H9 (cell line): ENCODE measurements around the gene TCF4. TPM values are rescaled to one million over a fixed set of nuclear protein-coding genes. Genes with fewer than 3 reads are reported as not detected.

Source experiments
- DNase-seq: peaks from one replicate; pipeline ENCODE4 v3.0.0-alpha.2; 2017
- H2AFZ ChIP-seq: one replicate; pipeline ENCODE4 v1.6.1; 2013; ENCODE audit warnings: mild to moderate bottlenecking, low read length, control low read depth, moderate library complexity
- H2AK5ac ChIP-seq: 2 replicates; pipeline ENCODE4 v1.6.1; 2013; ENCODE audit warnings: low read length, control low read depth, mixed read lengths; ENCODE audit not compliant: insufficient read length
- H2BK120ac ChIP-seq: one replicate; pipeline ENCODE4 v1.6.1; 2013; ENCODE audit warnings: low read depth, mild to moderate bottlenecking, low read length, control low read depth, inconsistent platforms; ENCODE audit not compliant: poor library complexity, severe bottlenecking
- H2BK12ac ChIP-seq: 2 replicates; pipeline ENCODE4 v1.6.1; 2013; ENCODE audit warnings: low read length, control low read depth, mixed read lengths, low read depth; ENCODE audit not compliant: insufficient read length
- H2BK15ac ChIP-seq: 2 replicates; pipeline ENCODE4 v1.6.1; 2013; ENCODE audit warnings: low read depth, low read length, control low read depth
- H2BK20ac ChIP-seq: one replicate; pipeline ENCODE4 v1.6.1; 2013; ENCODE audit warnings: low read depth, mild to moderate bottlenecking, low read length, control low read depth, inconsistent platforms; ENCODE audit not compliant: poor library complexity, severe bottlenecking
- H2BK5ac ChIP-seq: 2 replicates; pipeline ENCODE4 v1.6.1; 2013; ENCODE audit warnings: low read length, control low read depth, mixed read lengths; ENCODE audit not compliant: insufficient read length
- H3K14ac ChIP-seq: 2 replicates; pipeline ENCODE4 v1.6.1; 2013; ENCODE audit warnings: low read length, control low read depth; ENCODE audit not compliant: insufficient read depth
- H3K18ac ChIP-seq: 2 replicates; pipeline ENCODE4 v1.6.1; 2013; ENCODE audit warnings: low read depth, mild to moderate bottlenecking, mixed read lengths, low read length, control low read depth; ENCODE audit not compliant: insufficient read length
- H3K23ac ChIP-seq: 2 replicates; pipeline ENCODE4 v1.6.1; 2013; ENCODE audit warnings: low read length, control low read depth, mixed read lengths, low read depth; ENCODE audit not compliant: insufficient read length
- H3K23me2 ChIP-seq: 2 replicates; pipeline ENCODE4 v1.6.1; 2013; ENCODE audit warnings: low read depth, mild to moderate bottlenecking, mixed read lengths, low read length, control low read depth; ENCODE audit not compliant: insufficient read length, poor library complexity, severe bottlenecking
- H3K27ac ChIP-seq: 2 replicates; pipeline ENCODE4 v1.5.1; 2013; ENCODE audit warnings: low read length, control low read depth, mixed read lengths, low read depth; ENCODE audit not compliant: insufficient read length
- H3K27me3 ChIP-seq: 2 replicates; pipeline ENCODE4 v1.6.1; 2013; ENCODE audit warnings: low read length, control low read depth, inconsistent platforms; ENCODE audit not compliant: insufficient read depth
- H3K4ac ChIP-seq: 2 replicates; pipeline ENCODE4 v1.6.1; 2013; ENCODE audit warnings: low read depth, mild to moderate bottlenecking, control low read depth, inconsistent platforms, low read length, moderate library complexity
- H3K4me1 ChIP-seq: 2 replicates; pipeline ENCODE4 v1.6.1; 2013; ENCODE audit warnings: low read length, control low read depth, inconsistent platforms; ENCODE audit not compliant: insufficient read depth
- H3K4me2 ChIP-seq: 2 replicates; pipeline ENCODE4 v1.6.1; 2013; ENCODE audit warnings: low read length, control low read depth, mixed read lengths; ENCODE audit not compliant: insufficient read length, insufficient read depth
- H3K56ac ChIP-seq: 2 replicates; pipeline ENCODE4 v1.6.1; 2013; ENCODE audit warnings: low read depth, mild to moderate bottlenecking, mixed read lengths, low read length, control low read depth; ENCODE audit not compliant: insufficient read length
- H3K79me1 ChIP-seq: 2 replicates; pipeline ENCODE4 v1.6.1; 2013; ENCODE audit warnings: low read depth, mild to moderate bottlenecking, moderate library complexity, low read length, control low read depth, inconsistent platforms; ENCODE audit not compliant: insufficient read depth, poor library complexity, severe bottlenecking
- H3K79me2 ChIP-seq: 2 replicates; pipeline ENCODE4 v1.6.1; 2013; ENCODE audit warnings: low read length, control low read depth, inconsistent platforms; ENCODE audit not compliant: insufficient read depth
- H3K9ac ChIP-seq: 2 replicates; pipeline ENCODE4 v1.6.1; 2013; ENCODE audit warnings: low read length, control low read depth, mixed read lengths; ENCODE audit not compliant: insufficient read length; ENCODE audit errors: extremely low read depth
- H3K9me3 ChIP-seq: one replicate; pipeline ENCODE4 v1.6.1; 2013; ENCODE audit warnings: low read depth, low read length, inconsistent platforms; ENCODE audit not compliant: control insufficient read depth
- H3T11ph ChIP-seq: one replicate; pipeline ENCODE4 v1.6.1; 2013; ENCODE audit warnings: mild to moderate bottlenecking, low read length, control low read depth, inconsistent platforms
- H4K20me1 ChIP-seq: one replicate; pipeline ENCODE4 v1.6.1; 2013; ENCODE audit not compliant: control insufficient read depth, insufficient read length, insufficient read depth
- H4K5ac ChIP-seq: 2 replicates; pipeline ENCODE4 v1.6.1; 2013; ENCODE audit warnings: low read depth, mild to moderate bottlenecking, mixed read lengths, low read length, control low read depth; ENCODE audit not compliant: insufficient read length
- H4K8ac ChIP-seq: replicated peaks from 2 replicates; pipeline ENCODE4 v1.6.1; 2013; ENCODE audit warnings: low read length, control low read depth, mixed read lengths, low read depth; ENCODE audit not compliant: insufficient read length
- H4K91ac ChIP-seq: 2 replicates; pipeline ENCODE4 v1.6.1; 2013; ENCODE audit warnings: low read depth, mild to moderate bottlenecking, moderate library complexity, mixed read lengths, low read length, control low read depth; ENCODE audit not compliant: insufficient read length
- H3K27ac Mint-ChIP-seq, 3 experiments: 2 replicates in 2 of 3; 3 replicates in 1 of 3; pipeline ENCODE4 v1.8.0; 2020 to 2021; ENCODE audit warnings: mixed read lengths in 3 of 3, mild to moderate bottlenecking in 1 of 3, moderate library complexity in 1 of 3
- H3K27me3 Mint-ChIP-seq: 2 replicates; pipeline ENCODE4 v1.8.0; 2021; ENCODE audit warnings: low read depth, mild to moderate bottlenecking, moderate library complexity, mixed read lengths
- H3K36me3 Mint-ChIP-seq, 3 experiments: 2 replicates in 2 of 3; 3 replicates in 1 of 3; pipeline ENCODE4 v1.8.0; 2020 to 2021; ENCODE audit warnings: low read depth in 3 of 3, mixed read lengths in 3 of 3; ENCODE audit not compliant: insufficient read depth in 1 of 3
- H3K4me1 Mint-ChIP-seq, 2 experiments: 2 replicates each; pipeline ENCODE4 v1.8.0; 2020; ENCODE audit warnings: mixed read lengths in 2 of 2
- H3K4me3 Mint-ChIP-seq, 2 experiments: 2 replicates in 1 of 2; 3 replicates in 1 of 2; pipeline ENCODE4 v1.8.0; 2020 to 2021; ENCODE audit warnings: mild to moderate bottlenecking in 2 of 2, mixed read lengths in 2 of 2, moderate library complexity in 1 of 2
- H3K9me3 Mint-ChIP-seq, 2 experiments: 2 replicates in 1 of 2; 3 replicates in 1 of 2; pipeline ENCODE4 v1.8.0; 2020; ENCODE audit warnings: mild to moderate bottlenecking in 2 of 2, mixed read lengths in 2 of 2, moderate library complexity in 1 of 2
- CTCF ChIP-seq: fragments of 200-600 bp; sonication (generic); conservative IDR thresholded peaks from 3 replicates; pipeline ENCODE4 v1.8.0; 2021; ENCODE audit warnings: antibody characterized with exemption, mild to moderate bottlenecking
- WGBS: extraction: QIAGEN DNeasy Blood & Tissue Kit; methylation state at CpG from one replicate; pipeline ENCODE4 v1.1.7; 2013; ENCODE audit warnings: missing lambda C conversion rate, low lambda C conversion rate, mixed read lengths; ENCODE audit not compliant: insufficient read length; ENCODE audit errors: extremely low coverage; 5-methylcytosine and 5-hydroxymethylcytosine counted together
- total RNA-seq: library from RNA; stranded (reverse); gene quantifications from 2 replicates; pipeline ENCODE4 v1.2.1, GENCODE V29; 2021

TCF4 gene
- total RNA-seq, 1 experiment from 2014 or later, result 99.4 TPM

- Histone ChIP-seq H3K56ac (no peak overlapping the region), H4K8ac (no peak overlapping the region), H2AFZ (no peak overlapping the region), H4K91ac (no peak overlapping the region), H3K79me2 (peaks cover 5% of the 10 kb centered on the region; the same call in 1 of the 2 replicates), H3K27me3 (no peaks in the 10 kb centered on the region), H3K4me1 (peaks cover 12% of the 10 kb centered on the region), H3K9me3 (no peaks in the 10 kb centered on the region), H3T11ph (no peak overlapping the region), H3K18ac (no peak overlapping the region), H4K5ac (no peak overlapping the region), H2AK5ac (no peak overlapping the region), H2BK5ac (no peak overlapping the region), H3K4me2 (no peak overlapping the region), H3K9ac (no peak overlapping the region), H3K27ac (no peak overlapping the region), H2BK20ac (no peak overlapping the region), H3K23ac (no peak overlapping the region), H2BK12ac (no peak overlapping the region), H3K4ac (no peak overlapping the region), H2BK15ac (no peak overlapping the region), H2BK120ac (no peak overlapping the region), H4K20me1 (no peaks in the 10 kb centered on the region), H3K79me1 (peaks cover 4% of the 10 kb centered on the region), H3K23me2 (no peaks in the 10 kb centered on the region), H3K14ac (no peak overlapping the region)
- Mint-ChIP-seq H3K27me3 (no peaks in the 10 kb centered on the region), H3K9me3 (no peaks in the 10 kb centered on the region), H3K4me1 (peaks cover 18 to 20% of the 10 kb centered on the region in 2 experiments), H3K36me3 (peaks cover 5 to 11% (median 10%) of the 10 kb centered on the region in 3 experiments; a peak in 5 of 7 replicates), H3K27ac (peak overlapping the region in 1 of 3 experiments; percentile 32; a peak in 1 of 7 replicates), H3K4me3 (no peak overlapping the region; a peak in 1 of 5 replicates)
- WGBS, result no CpG with 5 or more reads among the region's 9 CpGs
- TF ChIP-seq CTCF, result no peak
- no peak for DNase-seq
Measured at GRCh38 chr18:55479656-55480420, 108.2 kb downstream of the TCF4 start.
